ENCODE results near the gene TTLL11.
"Not testable (repeated sequence)": the region's sequence is repeated elsewhere in the genome, so short reads cannot be mapped to it uniquely, and the experiment has no call there.

DNA sequence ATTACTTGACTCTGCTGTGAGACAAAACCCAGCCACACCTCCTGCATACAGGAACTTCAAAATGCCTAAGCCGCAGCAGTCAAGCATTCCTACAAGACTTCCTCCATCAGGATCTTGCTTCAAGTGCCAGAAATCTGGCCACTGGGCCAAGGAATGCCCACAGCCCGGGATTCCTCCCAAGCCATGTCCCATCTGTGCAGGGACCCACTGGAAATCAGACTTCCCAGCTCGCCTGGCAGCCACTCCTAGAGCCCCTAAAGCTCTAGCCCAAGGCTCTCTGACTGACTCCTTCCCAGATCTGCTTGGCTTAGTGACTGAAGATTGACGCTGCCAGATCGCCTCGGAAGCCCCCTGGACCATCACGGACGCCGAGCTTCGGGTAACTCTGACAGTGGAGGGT, 300.6 kb downstream of the TTLL11 start:
- TF ChIP-seq, protein P1, sequence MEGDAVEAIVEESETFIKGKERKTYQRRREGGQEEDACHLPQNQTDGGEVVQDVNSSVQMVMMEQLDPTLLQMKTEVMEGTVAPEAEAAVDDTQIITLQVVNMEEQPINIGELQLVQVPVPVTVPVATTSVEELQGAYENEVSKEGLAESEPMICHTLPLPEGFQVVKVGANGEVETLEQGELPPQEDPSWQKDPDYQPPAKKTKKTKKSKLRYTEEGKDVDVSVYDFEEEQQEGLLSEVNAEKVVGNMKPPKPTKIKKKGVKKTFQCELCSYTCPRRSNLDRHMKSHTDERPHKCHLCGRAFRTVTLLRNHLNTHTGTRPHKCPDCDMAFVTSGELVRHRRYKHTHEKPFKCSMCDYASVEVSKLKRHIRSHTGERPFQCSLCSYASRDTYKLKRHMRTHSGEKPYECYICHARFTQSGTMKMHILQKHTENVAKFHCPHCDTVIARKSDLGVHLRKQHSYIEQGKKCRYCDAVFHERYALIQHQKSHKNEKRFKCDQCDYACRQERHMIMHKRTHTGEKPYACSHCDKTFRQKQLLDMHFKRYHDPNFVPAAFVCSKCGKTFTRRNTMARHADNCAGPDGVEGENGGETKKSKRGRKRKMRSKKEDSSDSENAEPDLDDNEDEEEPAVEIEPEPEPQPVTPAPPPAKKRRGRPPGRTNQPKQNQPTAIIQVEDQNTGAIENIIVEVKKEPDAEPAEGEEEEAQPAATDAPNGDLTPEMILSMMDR (IDR thresholded peaks at IDR 0.05) = not testable (repeated sequence)
- not testable (repeated sequence) for TF ChIP-seq POLR2AphosphoS5 (IDR thresholded peaks at IDR 0.05; ENCODE audit: low read depth, low read length); RXRA (IDR thresholded peaks at IDR 0.05; ENCODE audit: borderline replicate concordance, low read depth); MXI1 (IDR thresholded peaks at IDR 0.05; ENCODE audit: low read depth, low read length); EP300 (IDR thresholded peaks at IDR 0.05; ENCODE audit: borderline replicate concordance in 1 of 2, low read depth in 1 of 2, low read length in 1 of 2); EZH2phosphoT487 (IDR thresholded peaks at IDR 0.05; ENCODE audit: borderline replicate concordance, low read depth)
- TF ChIP-seq, protein P2, sequence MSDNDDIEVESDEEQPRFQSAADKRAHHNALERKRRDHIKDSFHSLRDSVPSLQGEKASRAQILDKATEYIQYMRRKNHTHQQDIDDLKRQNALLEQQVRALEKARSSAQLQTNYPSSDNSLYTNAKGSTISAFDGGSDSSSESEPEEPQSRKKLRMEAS (IDR thresholded peaks at IDR 0.05; ENCODE audit: low read depth) = not testable (repeated sequence)

Data from SK-N-SH (cell line).